CD4-positive, alpha-beta T cell treated with Interleukin-6 for 4 hours (primary cell): Measurements from ENCODE around the gene SCARF2.
"Not testable (repeated sequence)": the region's sequence is repeated elsewhere in the genome, so short reads cannot be mapped to it uniquely, and the experiment has no call there.

ENCODE experiments used
- DNase-seq: peaks from one replicate; pipeline ENCODE4 v3.0.0-alpha.2; 2020; ENCODE audit warnings: mixed read lengths

SCARF2 gene

GRCh38 chr22:20408891-20409290 is 28.7 kb downstream of the SCARF2 start:
- no peak for DNase-seq

DNA sequence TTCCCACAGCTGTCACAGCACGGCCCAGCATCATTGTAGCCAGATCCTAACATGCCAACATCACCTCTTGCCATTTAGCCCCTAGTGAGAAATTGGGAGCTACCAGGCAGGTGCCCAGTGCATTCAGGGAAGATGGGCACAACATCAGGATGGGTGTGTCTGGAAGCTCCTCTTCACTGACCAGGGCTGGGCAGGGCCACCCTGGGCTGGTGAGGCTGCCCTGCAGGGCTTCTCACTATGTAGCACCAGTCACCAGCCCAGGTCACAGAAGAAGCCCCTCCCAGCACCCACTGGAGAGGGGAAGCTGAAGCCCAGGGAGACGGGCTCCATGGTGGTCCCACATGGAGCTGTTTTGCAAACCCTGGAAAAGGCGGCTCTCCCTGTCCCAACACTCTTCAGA is 29.8 kb downstream of the SCARF2 start:
- no peak for DNase-seq

DNA sequence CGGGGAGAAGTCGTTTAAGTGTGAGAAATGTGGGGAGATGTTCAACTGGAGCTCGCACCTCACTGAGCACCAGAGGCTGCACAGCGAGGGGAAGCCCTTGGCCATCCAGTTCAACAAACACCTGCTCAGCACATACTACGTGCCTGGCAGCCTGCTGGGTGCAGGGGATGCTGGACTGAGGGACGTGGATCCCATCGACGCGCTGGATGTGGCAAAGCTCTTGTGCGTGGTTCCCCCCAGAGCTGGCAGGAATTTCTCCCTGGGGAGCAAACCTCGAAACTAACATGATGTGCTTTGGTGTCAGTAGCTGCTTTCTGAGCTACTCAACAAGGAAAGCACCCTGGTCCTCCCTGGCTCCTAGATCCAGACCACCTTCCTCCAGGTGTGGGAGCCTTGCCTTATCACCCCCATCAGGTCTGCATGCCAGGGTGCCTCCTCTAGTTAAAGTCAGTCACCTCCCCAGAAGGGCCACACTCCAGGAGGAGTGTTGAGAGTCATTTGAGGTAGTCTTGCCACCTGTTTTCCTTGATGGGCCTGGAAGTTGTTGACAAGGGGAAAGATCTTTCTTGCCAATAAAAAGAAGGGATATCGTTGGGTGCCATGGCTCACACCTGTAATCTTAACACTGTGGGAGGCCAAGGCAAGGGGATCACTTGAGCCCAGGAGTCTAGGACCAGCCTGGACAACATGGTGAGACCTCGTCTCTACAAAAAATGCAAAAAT is 30.8 kb downstream of the SCARF2 start:
- no peak for DNase-seq

GRCh38 chr22:20405931-20406685 is 31.5 kb downstream of the SCARF2 start:
- no peak for DNase-seq

- DNase-seq, result no peak
Measured at GRCh38 chr22:20405291-20405930, 32.2 kb downstream of the SCARF2 start.

DNA sequence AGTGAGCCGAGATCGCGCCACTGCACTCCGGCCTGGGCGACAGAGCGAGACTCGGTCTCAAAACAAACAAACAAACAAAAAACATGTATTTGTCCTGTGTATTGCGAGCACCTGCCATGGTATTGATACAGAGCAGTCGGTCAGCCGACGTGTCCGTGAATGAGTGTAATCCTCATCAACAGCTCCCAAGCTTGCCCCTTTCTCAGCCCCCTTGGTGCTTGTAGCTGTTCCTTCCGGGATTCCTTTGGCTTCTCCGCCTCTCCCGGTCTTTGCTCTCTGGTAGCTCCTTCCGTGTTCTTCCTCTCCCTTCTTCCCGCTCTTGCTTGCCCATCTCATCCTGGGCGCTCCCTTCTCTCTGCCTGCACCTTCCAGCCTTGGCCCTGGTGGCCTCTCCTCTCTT is 32.7 kb downstream of the SCARF2 start:
- no peak for DNase-seq

DNA sequence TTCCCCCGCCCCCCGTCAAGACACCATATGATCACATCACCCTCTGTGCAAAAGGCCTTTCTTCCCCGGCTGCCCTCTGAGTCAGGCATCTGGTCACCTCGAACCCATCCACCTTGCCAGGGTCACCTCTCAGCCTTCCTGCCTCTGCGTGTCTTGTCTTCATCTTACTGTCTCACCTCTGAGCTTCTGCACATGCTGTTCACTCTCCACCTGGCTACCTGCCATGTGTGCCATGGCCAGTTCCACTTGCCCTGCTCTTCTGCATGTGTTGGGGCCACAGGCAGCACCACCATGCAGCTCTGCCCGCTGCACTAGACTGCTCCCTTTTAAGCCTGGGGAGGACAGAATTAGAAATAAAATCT is 33.9 kb downstream of the SCARF2 start:
- no peak for DNase-seq

DNA sequence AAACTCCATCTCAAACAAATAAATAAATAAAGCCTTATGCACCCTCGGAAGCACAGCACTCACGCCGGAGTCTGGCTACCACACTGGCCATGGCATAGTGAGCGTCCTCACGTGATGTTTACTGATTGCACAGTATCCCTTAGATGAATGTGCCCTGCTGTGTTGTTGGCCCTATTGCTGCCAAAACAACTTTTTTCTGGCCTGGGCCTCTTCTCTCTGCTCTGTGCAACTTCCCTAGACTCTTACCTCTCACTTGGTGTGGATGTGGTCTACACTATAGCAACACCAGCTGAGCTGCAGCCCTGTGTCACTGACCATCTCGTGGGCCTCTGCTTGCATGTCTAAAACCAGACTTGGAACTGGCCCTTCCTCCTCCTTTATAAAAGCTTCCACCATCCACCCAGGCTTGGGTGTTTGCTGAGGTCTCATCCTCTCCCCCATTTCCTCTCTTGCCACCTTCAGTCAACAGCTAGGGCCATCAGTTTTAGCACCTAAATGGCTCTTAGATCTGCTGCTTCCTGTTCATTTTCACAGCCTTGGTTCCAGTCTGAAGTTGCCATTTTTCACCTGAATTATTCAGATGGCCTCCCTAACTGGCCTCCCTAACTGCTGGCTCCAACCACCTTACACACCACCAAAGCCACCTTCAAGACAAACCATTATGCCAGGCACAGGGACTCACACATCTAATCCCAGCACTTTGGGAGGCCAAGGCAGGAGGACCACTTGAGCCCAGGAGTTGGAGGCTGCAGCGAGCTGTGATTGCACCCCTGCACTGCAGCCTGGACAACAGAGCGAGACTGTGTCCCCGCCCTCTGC is 34.5 kb downstream of the SCARF2 start:
- DNase-seq, result no peak

DNA sequence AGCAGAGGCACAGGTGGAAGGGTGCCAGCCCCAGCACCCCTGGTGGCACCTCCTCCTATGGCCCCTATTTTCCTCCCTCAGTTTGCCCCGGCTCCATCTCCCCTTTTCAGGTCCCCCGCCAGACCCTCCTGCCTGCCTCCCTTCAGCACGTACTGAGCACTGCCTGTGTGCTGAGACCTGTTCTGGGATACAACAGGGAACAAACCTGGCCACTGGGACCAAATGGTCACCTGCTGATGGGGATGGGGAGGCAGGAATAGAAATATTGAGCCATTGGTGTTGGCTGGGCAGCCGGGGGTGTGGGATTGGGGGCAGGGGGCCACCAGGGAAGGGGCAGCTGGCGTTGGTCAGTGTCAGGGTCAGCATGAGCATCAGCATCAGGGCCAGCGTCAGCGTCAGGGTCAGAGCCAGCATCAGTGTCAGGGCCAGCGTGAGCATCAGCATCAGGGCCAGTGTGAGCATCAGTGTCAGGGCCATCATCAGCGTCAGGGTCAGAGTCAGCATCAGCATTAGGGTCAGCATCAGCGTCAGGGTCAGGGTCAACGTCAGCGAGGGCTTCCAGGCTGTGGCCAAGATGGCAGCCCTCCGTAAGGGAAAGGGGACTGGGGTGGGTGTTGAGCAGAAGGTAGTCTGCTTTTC is 36.1 kb downstream of the SCARF2 start:
- DNase-seq, result no peak

GRCh38 chr22:20400606-20401375 is 36.8 kb downstream of the SCARF2 start:
- DNase-seq, result no peak

DNA sequence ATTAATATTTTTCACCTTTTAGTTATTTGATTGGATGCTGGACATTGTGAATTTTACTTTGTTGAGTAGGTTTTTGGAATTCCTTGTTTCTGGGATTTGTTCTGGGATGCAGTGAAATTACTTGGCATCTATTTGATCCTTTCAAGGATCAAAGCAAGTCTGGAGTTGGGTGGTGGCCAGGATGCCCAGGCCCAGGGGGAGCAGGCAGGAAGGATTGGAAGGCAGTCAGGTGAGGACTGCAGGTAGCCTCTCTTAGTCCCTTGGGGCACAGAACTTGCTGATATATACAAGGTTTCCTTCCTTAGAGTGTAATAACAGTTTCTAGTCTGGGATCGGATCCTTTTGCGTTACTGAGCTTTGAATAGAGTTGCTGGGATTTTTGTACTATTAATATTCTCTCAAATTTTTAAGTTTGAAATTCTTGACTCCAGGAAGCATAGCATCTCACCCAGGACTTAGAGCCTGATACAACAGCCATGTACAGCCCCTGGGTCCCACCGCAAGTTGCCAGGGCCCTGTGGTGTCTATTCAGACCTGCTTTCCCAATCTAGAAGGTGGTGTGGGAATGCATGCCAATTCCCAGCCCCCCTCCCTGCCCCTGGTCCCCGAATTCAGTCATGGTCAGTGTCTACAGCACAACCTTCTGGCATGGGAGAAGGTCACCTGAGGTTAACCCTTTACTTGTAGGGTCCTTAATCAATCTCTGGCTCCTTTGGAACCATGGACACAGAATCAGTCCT is 37.6 kb downstream of the SCARF2 start:
- no peak for DNase-seq

DNA sequence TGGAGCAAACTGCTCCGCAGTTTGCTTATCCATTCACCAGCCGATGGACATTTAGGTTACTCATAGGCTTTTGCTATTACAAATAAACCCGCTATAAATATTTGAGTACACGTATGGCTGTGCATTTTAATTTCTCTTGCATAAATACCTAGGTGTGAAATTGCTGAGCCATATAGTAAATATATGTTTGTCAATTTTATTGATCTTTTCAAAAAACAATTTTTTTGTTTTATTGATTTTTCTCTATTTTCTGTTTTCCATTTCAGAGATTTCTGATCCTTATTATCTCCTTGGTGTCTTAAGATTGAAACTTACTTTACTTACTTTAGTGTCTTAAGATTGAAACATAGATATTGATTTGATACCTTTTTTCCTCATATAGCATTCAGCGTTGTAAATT is 39.2 kb downstream of the SCARF2 start:
- no peak for DNase-seq

GRCh38 chr22:20397498-20397897 is 40.1 kb downstream of the SCARF2 start:
- DNase-seq, result no peak

DNA sequence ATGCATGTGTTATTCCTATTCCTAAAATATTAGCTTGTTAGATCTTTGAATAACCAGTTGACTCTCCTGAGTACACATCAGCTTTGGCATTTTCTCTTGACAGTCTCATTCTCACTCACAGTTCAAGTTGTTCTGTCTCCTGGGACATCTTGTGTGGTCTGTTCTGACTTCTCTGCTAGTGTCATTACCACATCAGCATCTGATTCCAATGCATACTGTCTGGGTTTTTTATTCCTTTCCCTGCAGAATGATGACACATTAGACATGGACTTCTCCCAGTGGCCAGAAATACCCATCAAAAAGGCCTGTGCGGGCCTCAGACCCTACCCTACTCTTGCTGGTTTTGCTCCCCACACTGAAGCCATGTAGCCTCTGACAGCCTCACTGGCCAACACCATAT is 41.0 kb downstream of the SCARF2 start:
- no peak for DNase-seq

GRCh38 chr22:20395907-20396287 is 41.7 kb downstream of the SCARF2 start:
- no peak for DNase-seq

- no peak for DNase-seq
Measured at GRCh38 chr22:20395181-20395906, 42.3 kb downstream of the SCARF2 start.

- DNase-seq, result peak; percentile 89
Measured at GRCh38 chr22:20393705-20394476, 43.7 kb downstream of the SCARF2 start, which contains the start of gene ZNF74. Gene ZNF74, plus strand, starts transcription at chr22:20394151. Its CDS starts 478 bp downstream, at chr22:20394629.

DNA sequence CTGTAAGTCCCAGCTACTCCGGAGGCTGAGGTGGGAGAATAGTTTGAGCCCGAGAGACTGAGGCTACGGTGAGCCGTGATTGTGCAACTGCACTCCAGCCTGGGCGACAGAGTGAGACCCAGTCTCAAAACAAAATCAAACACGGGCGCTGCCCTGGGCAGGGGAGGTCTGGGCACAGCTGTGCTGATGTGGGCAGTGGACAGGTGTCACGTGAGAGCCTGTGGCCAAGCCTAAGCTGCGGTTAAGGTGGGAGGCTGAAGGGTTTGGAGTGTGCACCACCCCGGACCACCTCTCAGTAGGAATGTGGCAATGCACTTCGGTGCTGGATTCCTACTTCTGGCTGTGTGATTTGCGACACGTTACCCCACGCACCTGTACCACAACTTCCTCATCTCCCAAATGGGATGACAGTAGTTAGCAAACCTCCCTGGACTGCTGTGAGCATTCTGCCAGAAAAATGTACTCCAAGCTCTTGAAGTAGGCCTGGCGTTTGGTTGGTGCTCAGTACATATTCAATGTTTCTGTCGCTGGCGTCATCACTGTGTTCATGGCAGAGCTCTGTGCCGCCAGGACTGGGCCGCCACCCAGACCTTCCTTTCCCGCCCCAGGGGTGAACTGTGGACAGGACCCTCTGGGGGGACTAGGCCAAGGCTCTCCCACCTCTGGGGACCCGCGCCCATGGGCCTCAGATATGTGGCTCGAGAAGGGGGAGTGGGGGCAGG is 44.5 kb downstream of the SCARF2 start:
- peak; percentile 2 for DNase-seq

DNA sequence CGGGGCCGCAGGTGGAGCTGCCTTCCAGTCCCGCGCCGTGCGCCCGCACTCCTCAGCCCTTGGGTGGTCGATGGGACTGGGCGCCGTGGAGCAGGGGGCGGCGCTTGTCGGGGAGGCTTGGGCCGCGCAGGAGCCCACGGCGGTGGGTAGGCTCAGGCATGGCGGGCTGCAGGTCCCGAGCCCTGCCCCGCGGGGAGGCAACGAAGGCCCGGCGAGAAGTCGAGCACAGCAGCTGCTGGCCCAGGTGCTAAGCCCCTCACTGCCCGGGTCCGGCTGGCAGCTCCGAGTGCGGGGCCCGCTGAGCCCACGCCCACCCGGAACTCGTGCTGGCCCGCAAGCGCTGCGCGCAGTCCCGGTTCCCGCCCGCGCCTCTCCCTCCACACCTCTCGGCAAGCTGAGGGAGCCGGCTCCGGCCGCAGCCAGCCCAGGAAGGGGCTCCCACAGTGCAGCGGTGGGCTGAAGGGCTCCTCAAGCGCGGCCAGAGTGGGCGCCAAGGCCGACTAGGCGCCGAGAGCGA is 45.2 kb downstream of the SCARF2 start:
- DNase-seq, result not testable (repeated sequence)
